CD4-positive, alpha-beta T cell treated with Interleukin-4 for 4 hours (primary cell): Measurements from ENCODE around the gene DSCAML1.
"Not testable (repeated sequence)": the region's sequence is repeated elsewhere in the genome, so short reads cannot be mapped to it uniquely, and the experiment has no call there.

Experiments used
- DNase-seq: peaks from one replicate; pipeline ENCODE4 v3.0.0-alpha.2; 2020

DSCAML1 gene

DNA sequence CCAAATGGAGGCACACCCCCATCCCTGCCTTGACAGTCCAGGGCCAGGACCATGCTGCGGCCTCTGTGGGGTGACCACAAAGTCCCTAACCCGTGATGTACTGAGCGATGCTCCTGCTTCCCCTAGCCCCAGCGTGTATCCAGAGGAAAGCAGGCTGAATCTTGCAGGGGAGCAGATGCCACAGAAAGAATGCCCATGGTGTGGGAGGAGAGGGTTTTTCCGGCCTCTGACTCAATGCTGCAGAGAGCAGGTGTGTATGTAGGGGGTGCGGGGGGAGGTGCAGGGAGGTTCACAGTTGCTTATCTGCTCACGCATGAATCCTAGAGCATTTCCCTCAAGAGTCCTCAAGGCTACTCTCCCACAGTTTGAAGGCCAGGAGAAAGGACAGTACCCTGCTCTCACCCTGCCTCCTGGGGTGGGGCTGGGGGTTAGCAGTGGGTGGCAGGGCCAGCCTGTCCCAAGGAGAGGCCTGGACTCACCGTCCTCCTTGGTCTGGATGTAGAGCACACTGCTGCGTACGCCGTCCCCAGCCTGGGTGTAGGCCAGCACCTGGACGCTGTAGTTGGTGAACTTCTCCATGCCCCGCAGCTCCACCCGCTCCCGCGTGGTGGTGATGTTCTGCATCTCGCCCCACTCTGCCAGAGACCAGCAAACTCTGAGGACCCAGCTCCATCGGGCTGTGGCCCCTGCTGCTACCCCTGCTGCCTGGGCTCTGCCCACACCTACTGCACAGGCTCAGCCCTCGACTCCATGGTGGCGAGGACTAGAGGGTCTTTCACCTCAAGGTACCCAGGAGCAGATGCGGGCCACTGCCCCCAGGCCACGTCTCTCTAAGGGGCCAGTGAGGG is 338.5 kb downstream of the DSCAML1 start:
- DNase-seq: no peak

DNA sequence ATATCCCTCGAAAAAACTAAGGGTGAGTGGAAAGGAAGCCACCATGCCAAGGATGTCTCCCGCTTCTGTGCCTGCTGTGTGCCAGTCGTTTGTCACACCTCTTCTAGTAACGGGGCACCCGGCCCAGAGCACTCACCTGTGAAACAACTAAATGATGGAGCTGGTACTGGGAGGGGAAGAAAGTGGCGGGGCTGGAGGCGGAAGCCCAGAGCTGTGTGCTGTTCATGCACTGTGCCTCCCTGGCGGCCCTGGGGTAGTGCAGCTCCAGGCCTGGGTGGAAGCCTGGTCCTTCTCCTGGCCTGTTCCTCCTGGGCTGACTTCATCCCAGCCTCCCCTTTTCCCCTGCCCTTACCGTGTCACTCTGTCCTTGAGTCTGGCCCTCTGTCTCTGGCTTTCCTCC is 339.2 kb downstream of the DSCAML1 start:
- DNase-seq: no peak

DNA sequence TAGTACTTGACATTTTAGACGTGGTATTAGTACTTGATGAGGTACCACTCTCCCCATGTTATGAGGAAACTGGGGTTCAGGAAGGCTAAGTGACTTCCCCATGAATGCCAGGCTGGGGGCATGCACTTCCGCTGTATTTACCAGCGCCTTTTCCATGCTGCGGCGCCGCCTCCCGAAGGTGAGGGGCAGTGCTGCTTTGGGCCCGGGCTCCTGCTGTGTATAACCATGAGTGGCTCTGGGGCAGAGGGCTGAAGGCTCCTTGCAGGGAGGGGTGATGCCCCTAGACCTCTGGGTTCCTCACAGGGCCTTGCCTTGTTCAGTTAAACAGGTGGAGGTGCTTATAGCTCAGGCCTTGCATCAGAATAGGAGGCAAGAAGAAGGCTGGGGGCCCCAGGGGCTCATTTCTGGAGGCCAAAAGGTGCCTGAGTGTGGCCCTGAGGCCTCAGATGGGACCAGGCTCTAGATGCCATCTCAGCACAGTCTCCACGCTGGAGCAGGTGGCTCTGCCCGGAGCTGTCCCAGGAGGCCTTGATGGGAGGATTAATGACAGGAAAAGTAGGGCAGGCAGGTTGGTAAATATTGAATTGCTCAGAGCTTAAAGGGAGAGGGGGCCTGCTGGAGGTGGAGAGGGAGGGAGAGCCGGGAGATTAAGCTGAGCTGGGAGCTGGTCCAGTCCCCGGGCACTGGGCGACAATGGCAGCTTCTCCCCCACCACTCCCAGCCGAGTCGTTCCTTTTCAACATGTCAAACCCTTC is 339.8 kb downstream of the DSCAML1 start:
- no peak for DNase-seq

DNA sequence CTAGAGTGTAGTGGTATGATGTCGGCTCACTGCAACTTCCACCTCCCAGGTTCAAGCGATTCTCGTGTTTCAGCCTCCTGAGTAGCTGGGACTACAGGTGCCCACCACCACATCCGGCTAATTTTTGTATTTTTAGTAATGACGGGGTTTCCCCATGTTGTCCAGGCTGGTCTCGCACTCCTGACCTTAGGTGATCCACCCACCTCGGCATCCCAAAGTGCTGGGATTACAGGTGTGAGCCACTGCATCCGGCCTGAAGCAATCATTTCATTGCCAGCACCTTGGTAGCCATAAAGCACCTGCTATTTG is 340.3 kb downstream of the DSCAML1 start:
- not testable (repeated sequence) for DNase-seq

DNA sequence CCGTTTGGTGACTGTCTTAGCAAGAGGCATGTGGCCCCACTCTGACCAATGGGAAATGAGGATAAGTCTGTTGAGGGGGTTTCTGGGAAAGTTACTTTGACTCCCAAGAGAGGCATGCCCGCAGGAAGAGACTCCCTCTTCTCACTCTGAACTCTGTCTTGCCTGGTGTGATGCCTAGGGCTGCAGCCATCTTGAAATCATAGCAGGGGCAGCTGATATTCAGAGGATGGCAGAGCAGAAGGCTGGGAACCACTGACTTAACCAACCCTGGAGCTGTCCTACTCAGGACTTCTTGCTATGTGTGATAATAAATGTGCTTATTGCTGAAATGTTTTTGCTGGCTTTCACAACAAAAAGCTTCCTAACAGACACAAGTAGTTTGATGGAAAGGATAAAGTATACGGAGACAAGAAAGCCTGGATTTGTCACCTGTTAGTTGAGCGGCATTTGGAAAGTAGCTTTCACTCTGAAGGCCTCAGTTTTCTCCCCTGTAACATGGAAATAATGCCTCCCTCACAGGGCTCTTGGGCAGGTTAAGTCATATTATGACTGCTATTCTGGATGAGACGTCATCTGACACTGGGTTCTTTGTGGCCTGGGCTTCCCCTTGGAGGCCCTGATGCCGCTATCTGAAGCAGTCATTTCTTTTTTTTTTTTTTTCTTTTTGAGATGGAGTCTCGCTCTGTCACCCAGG is 340.8 kb downstream of the DSCAML1 start:
- DNase-seq: no peak

DNA sequence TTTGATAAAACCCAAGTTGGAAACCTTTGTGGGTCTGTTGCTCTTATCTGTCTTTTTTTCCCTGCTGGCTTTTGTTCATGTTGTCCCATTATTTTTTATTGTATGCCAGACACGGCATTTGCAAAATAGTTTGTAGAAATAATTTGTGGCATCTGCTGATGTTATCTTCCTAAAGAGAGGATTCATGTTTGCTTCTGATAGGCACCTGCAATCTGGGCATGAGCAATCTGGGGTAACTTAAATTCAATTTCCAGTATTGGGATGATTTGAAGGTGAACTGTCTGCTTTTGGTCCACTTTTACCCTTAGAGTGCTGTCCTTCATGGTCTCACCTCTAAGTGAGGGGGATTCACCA is 342.5 kb downstream of the DSCAML1 start:
- no peak for DNase-seq

DNA sequence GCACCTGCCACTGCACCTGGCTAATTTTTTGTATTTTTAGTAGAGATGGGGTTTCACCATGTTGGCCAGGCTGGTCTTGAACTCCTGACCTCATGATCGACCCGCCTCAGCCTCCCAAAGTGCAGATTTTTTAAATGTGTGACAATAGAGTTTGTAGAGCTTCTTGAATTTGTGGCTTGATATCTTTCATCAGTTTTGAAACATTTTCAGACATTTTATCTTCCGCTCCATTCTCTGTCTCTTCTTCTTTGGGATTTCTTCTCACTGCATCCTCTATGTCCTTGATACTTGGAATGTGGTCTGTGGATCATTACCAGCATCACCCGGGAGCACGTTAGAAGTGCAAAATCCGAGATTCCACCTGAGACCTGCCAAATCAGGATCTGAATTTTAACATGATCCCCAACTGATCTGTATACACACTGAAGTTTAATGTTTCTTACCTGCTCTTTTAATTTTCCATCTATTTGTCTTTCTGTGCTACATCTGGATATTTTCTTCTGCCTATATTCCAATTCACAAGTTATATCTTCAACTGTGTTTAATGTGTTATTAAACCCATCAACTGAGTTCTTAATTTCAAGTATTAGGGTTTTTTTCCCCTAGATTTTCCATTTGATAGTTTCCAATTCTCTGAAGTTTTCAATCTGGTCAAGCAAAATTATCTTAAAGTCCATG is 343.0 kb downstream of the DSCAML1 start:
- DNase-seq: no peak

DNA sequence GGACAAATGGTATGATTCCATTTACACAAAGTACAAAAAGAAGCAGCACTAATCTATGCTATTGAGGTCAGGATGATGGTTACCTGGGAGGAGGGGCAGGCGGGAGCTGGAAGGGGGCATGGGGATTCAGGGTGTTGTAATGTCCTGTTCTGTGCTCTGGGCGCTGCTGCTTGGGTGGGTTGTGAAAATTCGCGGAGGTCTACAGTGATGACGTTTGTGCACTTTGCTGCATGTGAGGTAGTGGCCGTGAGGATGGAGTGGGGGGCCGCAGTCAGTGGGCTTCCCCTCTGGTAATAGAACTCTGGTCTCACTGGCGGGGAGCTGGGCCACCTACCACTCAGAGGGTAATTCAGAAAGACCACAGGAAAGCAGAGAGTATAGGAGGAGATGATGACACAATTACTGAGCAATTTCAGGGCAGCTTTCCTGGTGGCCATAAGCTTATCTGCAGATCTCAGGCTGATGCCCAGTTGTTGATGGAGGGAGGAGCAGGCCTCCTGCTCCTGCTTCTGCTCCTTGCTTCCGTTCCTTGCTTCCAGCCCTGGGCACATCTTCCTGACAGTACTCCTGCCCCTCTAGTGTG is 347.8 kb downstream of the DSCAML1 start:
- DNase-seq: no peak

DNA sequence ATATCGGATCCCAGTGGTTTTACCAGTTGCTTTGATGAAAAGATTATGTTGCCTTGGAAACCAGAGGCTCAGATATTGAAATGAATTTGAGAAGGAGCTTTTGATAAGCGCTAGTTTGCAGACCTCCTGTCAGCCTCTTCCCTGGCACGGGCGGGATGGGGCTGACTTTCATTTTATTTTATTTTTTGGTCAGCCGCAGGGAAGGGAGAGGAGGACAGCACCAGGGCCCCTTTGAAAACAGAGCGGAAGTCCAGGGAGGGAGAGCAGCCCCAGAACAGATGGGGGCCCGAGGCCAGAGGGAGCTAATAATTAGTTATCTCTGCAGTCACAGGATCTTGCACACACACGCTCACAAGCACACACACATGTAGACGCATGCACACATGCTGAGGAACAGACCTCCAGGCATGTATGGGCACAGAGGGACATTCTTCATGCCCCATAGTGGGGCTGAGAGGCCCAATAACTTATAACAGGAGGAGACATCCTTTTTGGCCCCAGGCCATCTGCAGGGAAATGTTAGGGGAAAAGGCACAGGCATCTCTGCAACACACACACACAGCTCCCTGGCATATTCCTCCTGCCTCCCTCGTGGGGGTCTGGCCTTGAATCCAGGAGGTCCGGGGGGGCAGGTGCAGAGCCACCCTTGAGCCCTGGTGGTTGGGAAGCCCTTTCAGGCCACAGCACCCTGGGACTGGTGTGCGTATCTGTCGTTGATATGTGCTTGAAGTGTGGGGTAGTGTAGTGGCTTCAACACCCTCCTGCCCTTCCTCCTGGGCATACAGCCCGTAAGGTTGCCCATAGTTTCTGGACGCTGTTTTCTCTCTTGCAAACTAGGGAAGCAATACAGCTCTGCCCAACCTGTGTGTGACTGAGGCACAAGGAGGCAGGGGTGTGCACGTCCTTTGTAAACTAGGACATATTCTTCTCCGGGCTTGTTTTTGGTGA is 352.0 kb downstream of the DSCAML1 start:
- DNase-seq: no peak

DNA sequence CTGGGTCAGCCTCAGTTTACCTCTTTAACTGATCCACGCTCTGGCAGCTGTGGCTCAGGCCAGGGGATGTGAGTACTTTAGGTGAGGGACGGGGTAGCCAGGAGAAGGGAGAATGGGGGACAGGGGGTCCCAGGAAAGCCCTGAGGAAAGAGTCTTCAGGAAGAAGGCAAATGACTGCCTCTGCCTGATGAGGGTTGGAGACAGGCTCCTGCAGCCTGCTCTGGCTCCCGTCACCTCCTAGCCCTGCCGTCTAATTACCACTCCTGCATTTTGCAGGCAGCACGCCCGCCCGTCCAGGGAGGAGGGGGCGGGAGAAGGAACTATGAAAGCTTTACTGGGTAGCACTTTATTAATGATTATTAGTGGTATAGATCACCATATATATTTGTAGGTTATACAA is 352.8 kb downstream of the DSCAML1 start:
- no peak for DNase-seq

DNA sequence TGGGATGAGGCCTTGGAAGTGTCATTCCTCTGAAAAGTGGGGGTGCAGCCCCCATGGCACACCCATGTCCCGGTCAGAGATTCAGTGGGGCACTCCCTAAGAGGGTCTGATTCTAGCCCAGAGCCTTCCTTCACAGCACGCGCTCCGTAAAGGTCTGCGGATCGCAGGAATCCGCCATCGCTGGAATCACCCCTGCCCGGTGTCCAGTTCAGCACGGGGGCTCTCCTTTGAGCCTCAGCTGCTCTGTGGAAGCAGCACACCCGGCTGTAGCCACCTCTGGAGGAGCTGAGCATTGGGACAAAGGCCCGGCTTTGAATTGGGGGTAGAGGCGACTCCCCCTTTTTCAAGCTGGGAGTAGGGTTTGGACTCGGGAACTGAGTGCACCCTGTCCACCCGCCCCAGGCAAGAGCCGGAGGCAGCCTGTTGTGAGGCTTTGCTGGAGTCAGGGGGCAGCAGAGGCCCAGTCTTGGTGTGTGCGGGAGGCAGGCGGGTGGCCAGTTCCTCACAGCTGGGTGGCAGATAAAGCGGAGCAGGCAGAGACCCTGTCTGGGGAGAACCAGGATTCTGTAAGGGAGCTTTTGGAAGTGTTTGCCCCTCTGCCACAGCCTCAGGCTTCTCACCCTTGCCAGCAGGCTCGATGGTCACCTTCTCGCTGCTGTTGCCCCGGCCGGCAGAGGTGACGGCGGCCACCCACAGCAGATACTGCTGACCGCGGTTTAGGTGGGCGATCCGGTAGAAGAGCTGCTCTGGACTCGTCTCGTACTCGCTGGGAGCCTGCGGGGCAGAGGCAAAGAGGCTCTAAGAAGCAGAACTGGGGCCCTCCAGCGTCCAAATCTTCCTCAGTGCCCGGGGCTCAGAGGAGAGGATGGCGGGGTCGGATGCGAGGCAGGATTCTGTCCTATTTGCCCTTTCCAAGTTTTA is 353.5 kb downstream of the DSCAML1 start:
- no peak for DNase-seq

DNA sequence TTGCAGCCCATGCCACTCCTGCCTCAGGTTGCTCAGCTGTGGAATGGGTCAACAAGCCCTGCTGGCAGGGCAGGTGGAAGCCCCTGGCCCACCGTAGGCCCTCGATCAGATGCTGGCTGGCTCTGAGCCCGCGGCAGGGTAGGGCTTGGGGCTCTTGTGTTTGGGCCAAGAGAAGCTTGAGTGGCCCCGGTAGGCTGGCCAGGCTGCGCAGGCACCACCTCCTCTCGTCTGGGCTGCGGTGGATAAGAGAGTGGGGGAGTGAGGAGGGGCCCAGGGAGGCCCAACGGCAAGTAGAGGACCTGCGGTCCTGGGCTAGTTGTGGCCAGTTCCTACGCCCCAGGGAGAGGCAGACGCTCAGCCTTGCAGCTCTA is 354.2 kb downstream of the DSCAML1 start:
- DNase-seq: no peak

DNA sequence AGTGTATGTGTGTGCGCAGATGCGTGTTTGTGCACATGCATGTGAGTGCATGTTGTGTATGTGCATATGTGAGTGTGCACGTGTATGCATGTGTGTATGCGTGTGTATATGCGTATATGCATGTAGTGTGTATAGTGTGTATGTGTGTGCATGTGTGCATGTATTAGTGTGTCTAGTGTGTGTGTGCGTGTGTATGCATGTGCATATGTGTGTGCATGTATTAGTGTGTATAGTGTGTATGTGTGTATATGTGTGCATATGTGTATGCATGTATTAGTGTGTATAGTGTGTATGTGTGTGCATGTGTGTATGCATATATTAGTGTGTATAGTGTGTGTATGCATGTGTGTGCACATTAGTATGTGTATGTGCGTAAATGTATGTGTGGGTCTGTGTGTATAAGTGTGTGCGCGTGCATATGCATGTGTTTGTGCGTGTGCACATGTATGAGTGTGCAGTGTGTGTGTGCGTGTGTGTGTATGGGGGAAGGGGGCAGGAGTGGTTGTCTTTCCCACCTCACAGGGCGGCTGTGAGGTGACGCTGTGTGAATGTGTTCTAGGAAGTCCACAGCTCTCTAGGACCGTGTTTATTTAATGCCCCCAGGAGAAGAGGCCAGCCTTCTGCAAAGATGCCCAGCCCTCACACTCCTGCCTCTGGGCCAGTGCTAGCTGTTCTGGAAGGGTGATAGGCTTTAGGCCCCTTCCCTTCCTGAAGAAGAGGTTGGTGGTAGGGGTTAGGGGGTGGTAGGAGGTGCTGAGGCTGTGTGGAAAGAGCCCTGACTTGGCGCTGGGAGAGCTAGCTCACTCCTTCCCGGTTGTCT is 354.8 kb downstream of the DSCAML1 start:
- no peak for DNase-seq

DNA sequence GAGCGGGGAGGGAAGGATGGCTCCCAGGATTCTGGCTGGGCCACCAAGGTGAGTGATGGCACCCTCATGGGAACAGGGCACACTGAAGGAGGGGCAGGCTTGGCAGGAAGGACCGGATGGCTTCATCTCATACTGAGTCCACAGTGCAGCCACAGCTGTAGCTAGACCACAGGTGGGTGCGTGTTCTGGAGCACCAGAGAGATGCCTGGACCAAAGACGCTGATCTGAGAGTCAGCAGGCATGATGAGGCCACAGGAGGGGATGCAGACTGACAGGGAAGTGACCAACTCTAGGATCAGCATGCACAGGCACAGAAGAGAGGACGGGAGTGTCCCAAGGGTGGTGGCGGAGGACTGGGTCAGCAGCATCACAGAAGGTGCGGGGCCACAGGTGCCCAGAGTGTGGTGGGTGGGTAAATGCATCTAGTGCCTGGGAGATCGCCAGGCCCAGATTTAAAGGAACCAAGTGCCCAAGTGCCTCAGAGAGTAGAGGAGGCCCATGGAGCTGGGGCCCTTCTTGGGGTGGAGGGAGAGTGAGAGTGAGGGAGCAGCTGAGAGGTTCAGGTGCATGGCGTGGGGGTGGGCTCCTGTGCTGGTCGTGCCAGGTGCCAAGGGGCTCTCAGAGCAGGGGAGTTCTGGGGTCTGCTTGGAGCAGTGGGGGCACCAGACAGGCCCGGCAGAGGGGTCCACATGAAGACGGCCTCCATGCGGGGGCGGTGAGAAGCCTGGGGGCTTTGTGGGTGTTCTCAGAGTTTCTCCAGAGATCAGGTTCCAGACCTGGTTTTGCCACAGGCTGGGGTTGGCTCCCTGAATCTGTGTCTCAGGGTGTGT is 355.7 kb downstream of the DSCAML1 start:
- no peak for DNase-seq

DNA sequence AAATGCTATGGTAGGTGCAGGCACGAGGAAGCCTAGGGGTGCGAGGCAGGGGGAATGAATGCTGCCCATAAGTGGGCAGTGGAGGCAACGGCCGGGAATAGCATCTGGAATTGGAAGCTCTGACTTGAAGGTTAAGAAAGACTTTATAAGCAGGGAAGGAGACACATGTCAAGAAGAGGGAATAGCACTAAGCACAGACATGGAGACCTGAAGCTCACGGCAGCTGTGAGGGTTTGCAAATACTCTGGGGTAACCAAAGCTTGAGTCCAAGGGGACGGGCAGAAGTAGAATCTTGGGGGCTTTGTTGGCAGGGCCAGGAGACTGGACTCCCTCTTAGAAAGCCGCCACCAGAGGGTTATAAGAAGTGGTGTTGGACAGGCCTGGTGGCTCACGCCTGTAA is 356.8 kb downstream of the DSCAML1 start:
- DNase-seq: no peak

DNA sequence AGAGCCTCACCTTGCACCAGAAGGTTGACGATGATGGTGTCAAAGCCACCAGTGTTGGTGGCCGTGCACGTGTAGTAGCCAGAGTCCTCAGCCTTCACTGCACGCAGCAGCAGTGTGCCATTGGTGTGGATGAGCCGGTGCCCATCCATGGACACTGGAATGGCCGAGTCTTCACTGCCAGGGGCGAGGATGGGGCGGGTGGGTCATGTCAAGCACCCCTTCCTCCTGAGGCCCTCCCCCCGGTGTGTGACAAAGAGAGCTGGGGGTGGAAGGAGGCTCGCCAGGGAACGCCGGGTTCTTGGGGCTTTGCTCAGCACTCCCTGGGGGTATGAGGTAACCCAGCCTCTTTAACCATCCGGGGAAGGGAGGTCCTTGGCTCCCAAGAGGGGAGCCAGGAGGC is 357.8 kb downstream of the DSCAML1 start:
- DNase-seq: no peak

DNA sequence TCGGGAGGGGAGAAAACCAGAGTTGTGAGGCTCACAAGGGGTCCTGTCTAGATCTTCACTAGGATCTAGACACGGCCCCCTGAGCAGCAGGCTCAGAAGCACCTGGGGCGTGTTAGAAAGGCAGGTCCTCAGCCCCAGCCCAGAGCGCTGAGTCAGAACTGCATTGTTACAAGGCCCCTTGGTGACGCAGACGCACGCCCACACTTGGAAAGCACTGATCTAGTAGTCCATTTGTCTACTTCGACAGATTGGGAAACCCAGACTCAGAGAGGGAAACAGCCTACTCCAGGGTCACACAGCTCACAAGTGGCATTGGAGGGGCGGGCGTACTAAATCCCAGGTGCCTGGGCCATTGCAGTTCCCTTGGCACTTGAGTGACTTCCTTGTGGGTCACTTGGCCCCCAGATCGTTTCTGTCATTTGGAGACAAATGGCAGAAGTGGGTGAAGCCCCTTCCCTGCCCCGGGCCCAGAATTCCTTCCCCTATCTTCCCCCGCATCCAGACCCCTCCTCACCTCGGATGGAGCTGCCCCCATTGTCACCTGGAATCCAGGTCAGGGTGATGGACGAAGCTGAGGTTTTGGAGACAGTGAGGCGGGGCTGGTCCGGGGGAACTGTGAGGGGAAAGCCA is 358.5 kb downstream of the DSCAML1 start:
- no peak for DNase-seq

DNA sequence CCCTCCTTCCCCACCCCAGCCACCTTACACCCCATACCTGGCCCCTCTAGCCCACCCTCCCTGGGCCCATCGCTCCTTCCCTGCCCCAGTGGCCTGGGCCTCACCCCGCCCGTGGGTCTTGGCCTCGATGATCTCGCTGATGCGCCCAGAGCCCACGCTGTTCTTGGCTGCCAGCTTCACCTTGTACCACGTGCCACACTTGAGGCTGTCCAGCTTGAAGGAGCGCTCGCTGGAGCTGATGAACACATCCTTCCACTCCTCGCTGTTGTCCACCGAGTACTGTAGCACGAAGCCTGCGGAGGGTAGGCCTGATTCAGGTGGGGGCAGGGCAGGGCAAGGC is 359.3 kb downstream of the DSCAML1 start:
- no peak for DNase-seq
